DND-41 (cell line): Measurements from ENCODE around the gene PNN.
A peak's percentile ranks its signal among the peaks of the same experiment; 100 is the strongest.
"Not testable (repeated sequence)": the region's sequence is repeated elsewhere in the genome, so short reads cannot be mapped to it uniquely, and the experiment has no call there.

Experiments
- ATAC-seq: fragments of 200-7000 bp; cut with Tn5 transposase; 3 replicates; pipeline ENCODE4 v1.9.1; 2021; ENCODE audit warnings: low read depth; ENCODE audit not compliant: insufficient read depth
- DNase-seq: peaks from one replicate; pipeline ENCODE4 v3.0.0-alpha.2; 2020
- H2AFZ ChIP-seq: 2 replicates; pipeline ENCODE4 v1.6.0; 2012; ENCODE audit warnings: low read depth, low read length
- H3K27ac ChIP-seq: 2 replicates; pipeline ENCODE4 v1.5.1; 2012; ENCODE audit warnings: low read length, inconsistent platforms
- H3K27me3 ChIP-seq: fragments of 200-600 bp; sonication (generic); 2 replicates; pipeline ENCODE4 v1.6.0; 2012; ENCODE audit warnings: low read length, mild to moderate bottlenecking, inconsistent platforms; ENCODE audit not compliant: insufficient read depth, poor library complexity
- H3K36me3 ChIP-seq: 2 replicates; pipeline ENCODE4 v1.5.1; 2012; ENCODE audit warnings: low read length, inconsistent platforms; ENCODE audit not compliant: insufficient read depth
- H3K4me1 ChIP-seq: 2 replicates; pipeline ENCODE4 v1.5.1; 2012; ENCODE audit warnings: mild to moderate bottlenecking, low read length; ENCODE audit not compliant: insufficient read depth
- H3K4me2 ChIP-seq: 2 replicates; pipeline ENCODE4 v1.6.0; 2012; ENCODE audit warnings: mild to moderate bottlenecking, moderate library complexity, low read length, inconsistent platforms; ENCODE audit not compliant: insufficient read depth
- H3K4me3 ChIP-seq, 2 experiments: fragments of 200-600 bp in 1 of 2; shearing (Covaris generic) in 1 of 2; 2 replicates each; pipeline ENCODE4 v1.5.1; 2012 to 2016; ENCODE audit warnings: inconsistent platforms in 2 of 2, low read length in 2 of 2, mild to moderate bottlenecking in 2 of 2, low read depth in 1 of 2, moderate library complexity in 1 of 2
- H3K79me2 ChIP-seq: 2 replicates; pipeline ENCODE4 v1.6.0; 2012; ENCODE audit warnings: low read length, inconsistent platforms; ENCODE audit not compliant: insufficient read depth
- H3K9ac ChIP-seq: 2 replicates; pipeline ENCODE4 v1.6.0; 2012; ENCODE audit warnings: low read depth, mild to moderate bottlenecking, inconsistent platforms, low read length, moderate library complexity
- H3K9me3 ChIP-seq: 2 replicates; pipeline ENCODE4 v1.5.1; 2012; ENCODE audit warnings: low read length, moderate library complexity, mild to moderate bottlenecking, inconsistent platforms; ENCODE audit not compliant: insufficient read depth, severe bottlenecking
- H4K20me1 ChIP-seq: 2 replicates; pipeline ENCODE4 v1.6.0; 2012; ENCODE audit warnings: low read length; ENCODE audit not compliant: insufficient read depth
- EZH2 ChIP-seq: IDR thresholded peaks from 3 replicates; pipeline ENCODE4 v1.6.1; 2012; ENCODE audit warnings: borderline replicate concordance, low read depth, mild to moderate bottlenecking, moderate library complexity, low read length, inconsistent platforms; ENCODE audit not compliant: severe bottlenecking
- TF ChIP-seq, protein P1 (sequence below): IDR thresholded peaks from 2 replicates; pipeline ENCODE4 v1.5.1; 2012; ENCODE audit warnings: borderline replicate concordance, low read length, moderate library complexity, mild to moderate bottlenecking; ENCODE audit not compliant: poor library complexity, severe bottlenecking; ENCODE audit errors: extremely low read depth

Gene PNN

DNA sequence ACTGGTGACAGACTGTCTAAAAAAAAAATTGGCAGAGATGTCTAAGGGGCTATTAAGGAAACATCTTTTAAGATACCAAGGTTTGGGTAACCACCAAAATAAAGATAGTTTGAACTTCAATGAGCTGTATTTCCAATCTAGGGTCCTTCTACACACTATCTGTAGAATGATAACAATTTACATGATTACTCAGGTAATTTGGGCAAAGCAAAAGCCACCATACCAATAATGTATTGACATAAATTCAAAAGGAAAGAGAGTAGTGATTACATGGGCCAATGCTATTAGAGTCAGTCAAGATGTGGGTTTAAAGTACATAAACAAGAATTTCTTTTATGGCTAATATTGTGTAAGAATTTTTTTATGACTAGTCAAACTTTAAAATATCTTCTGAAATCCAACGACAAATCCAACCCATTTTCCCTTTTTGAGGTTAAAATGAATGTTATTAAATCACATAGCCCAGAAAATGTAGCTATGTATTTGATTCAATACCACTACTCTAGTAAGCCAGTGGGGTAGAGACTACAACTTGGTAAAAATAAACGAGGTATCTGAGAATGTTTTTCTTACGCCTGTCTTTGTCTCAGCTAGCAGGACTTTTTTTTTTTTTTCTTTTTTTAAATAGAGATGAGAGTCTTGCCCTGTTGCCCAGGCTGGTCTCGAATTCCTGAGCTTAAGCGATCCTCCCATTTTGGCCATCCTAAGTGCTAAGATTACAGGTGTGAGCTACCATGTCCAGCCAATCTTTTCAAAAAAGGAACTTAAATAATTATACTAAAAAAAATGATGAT lies 10.4 kb downstream of the PNN start:
- Histone ChIP-seq H3K4me2 (no peak overlapping the region), H3K36me3 (peaks cover 38% of the 10 kb centered on the region), H3K9me3 (no peaks in the 10 kb centered on the region), H3K9ac (no peak overlapping the region), H2AFZ (no peak overlapping the region), H3K27ac (no peak overlapping the region), H3K27me3 (no peaks in the 10 kb centered on the region), H4K20me1 (peaks cover 29% of the 10 kb centered on the region; the same call in 1 of the 2 replicates), H3K4me1 (peaks cover 5% of the 10 kb centered on the region; the same call in 1 of the 2 replicates), H3K79me2 (peaks cover 9% of the 10 kb centered on the region; the same call in 1 of the 2 replicates), H3K4me3 (no peak overlapping the region)
- ATAC-seq = peak; percentile 4; the same call in 1 of the 3 replicates
- DNase-seq = no peak
- TF ChIP-seq, protein P1, sequence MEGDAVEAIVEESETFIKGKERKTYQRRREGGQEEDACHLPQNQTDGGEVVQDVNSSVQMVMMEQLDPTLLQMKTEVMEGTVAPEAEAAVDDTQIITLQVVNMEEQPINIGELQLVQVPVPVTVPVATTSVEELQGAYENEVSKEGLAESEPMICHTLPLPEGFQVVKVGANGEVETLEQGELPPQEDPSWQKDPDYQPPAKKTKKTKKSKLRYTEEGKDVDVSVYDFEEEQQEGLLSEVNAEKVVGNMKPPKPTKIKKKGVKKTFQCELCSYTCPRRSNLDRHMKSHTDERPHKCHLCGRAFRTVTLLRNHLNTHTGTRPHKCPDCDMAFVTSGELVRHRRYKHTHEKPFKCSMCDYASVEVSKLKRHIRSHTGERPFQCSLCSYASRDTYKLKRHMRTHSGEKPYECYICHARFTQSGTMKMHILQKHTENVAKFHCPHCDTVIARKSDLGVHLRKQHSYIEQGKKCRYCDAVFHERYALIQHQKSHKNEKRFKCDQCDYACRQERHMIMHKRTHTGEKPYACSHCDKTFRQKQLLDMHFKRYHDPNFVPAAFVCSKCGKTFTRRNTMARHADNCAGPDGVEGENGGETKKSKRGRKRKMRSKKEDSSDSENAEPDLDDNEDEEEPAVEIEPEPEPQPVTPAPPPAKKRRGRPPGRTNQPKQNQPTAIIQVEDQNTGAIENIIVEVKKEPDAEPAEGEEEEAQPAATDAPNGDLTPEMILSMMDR = no peak
- no peak for TF ChIP-seq EZH2

- H3K4me3 ChIP-seq = no peak overlapping the region
- H3K9me3 ChIP-seq = no peaks in the 10 kb centered on the region
- no peak overlapping the region for H2AFZ ChIP-seq
- TF ChIP-seq EZH2 = no peak
- TF ChIP-seq, protein P1 = no peak
- H3K27me3 ChIP-seq = no peaks in the 10 kb centered on the region
- no peak overlapping the region for H3K9ac ChIP-seq
- peaks cover 16% of the 10 kb centered on the region; the same call in 1 of the 2 replicates for H4K20me1 ChIP-seq
- no peaks in the 10 kb centered on the region for H3K4me1 ChIP-seq
- H3K79me2 ChIP-seq = no peaks in the 10 kb centered on the region
- DNase-seq (no peak), ATAC-seq (no peak)
- H3K36me3 ChIP-seq = peaks cover 23% of the 10 kb centered on the region
- no peak overlapping the region for H3K4me2 ChIP-seq
- H3K27ac ChIP-seq = no peak overlapping the region
Observed at GRCh38 chr14:39186941-39187525, 12.0 kb downstream of the PNN start.

DNA sequence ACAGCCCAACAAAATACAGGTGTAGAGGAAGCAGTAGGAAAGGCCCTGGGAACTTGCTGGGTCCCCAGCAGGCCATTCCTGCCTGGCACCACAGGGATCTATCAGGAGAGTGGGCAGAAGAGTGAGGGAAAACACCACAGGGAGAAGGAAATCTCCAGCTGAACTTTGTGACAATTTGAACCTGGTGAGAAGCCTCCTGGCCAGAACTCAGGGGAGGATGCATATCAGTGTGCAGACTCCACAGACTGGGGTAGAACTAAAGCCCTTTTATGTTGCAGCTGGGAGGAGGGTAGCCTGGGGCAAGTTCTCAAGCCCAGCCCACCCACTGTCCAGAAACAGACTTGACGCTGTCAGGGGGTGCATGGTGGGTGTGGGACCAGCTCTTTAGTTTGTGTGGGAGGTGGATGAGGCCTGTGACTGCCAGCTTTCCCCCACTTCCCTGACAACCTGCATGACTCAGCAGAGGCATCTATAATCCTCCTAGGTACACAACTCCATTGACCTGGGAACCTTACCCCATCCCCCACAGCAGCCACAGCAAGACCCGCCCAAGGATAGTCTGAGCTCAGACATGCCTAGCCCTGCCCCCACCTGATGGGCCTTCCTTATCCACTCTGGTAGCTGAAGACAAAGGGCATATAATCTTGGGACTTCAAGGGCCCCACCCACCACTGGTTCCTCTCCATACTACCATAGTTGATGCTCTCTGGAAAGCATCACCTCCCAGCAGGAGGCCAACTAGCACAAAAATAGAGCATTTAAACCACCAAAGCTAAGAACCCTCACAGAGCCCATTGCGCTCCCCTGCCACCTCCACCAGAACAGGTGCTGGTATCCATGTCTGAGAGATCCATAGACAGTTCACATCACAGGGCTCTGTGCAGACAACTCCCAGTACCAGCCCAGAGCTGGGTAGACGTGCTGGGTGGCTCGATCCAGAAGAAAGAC lies 28.9 kb downstream of the PNN start:
- Histone ChIP-seq H3K27ac (no peak overlapping the region), H4K20me1 (no peaks in the 10 kb centered on the region), H3K4me1 (no peaks in the 10 kb centered on the region), H3K9ac (no peak overlapping the region), H2AFZ (no peak overlapping the region), H3K36me3 (no peaks in the 10 kb centered on the region), H3K9me3 (no peaks in the 10 kb centered on the region), H3K4me2 (no peak overlapping the region), H3K27me3 (no peaks in the 10 kb centered on the region), H3K79me2 (no peaks in the 10 kb centered on the region), H3K4me3 (no peak overlapping the region)
- DNase-seq (no peak), ATAC-seq (no peak)
- TF ChIP-seq EZH2 = no peak
- TF ChIP-seq, protein P1 = no peak

- not testable (repeated sequence) for H3K4me1 ChIP-seq, DNase-seq, H3K27ac ChIP-seq, H3K27me3 ChIP-seq, H2AFZ ChIP-seq, ATAC-seq, H3K79me2 ChIP-seq, H3K4me2 ChIP-seq, H3K36me3 ChIP-seq, H3K9ac ChIP-seq, H3K9me3 ChIP-seq, H4K20me1 ChIP-seq, H3K4me3 ChIP-seq
Observed at GRCh38 chr14:39207430-39207829, 32.4 kb downstream of the PNN start.
